HL-60/S4 (cell line): ENCODE results near the gene PXDN.
"Not testable (repeated sequence)": the region's sequence is repeated elsewhere in the genome, so short reads cannot be mapped to it uniquely, and the experiment has no call there.

Experiments used
- in situ Hi-C: fragments of 300-500 bp; cut with MboI; formaldehyde crosslinking; loops from 2 replicates; pipeline ENCODE4 v1.14.3; 2022; ENCODE audit warnings: low sequenced_read_pairs

The PXDN gene

DNA sequence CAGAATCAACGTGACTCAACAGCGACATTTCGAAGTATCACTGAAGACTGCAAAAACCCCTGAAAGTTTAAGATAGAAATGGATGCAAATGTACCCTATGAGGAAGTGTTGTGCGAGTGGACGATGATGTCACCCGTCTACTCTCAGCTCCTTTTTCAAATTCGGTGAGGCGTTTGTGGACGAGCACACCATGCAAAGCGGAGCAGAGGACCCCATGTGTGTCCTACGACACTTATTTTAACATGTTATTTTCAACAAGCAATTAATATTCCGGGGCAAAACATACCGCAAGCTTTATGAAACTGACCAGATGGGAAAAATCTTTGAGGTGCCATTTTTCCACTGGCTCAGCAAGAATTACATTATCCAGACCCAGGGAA lies 2.0 kb downstream of the PXDN start:
- in situ Hi-C loops = no loop called here

DNA sequence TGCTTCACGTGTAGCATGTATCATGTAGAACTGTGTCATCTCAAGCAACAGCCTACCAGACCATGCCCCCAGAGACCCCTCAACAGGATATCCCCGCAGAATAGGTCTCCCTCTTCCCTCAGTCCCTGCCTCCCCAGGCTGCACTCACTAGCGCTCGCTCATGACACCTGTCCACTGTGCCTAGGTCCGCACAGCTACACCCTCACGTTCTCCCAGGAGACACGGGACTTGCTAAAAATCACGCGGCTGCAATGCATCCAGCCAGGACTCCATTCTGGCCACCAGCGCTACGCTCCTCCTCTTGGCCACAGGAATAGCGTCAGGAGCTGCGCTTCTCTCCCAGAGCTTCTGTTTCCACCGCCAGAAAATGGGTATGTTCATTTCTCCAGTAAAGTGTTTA lies 2.5 kb downstream of the PXDN start:
- in situ Hi-C loops = no loop called here

DNA sequence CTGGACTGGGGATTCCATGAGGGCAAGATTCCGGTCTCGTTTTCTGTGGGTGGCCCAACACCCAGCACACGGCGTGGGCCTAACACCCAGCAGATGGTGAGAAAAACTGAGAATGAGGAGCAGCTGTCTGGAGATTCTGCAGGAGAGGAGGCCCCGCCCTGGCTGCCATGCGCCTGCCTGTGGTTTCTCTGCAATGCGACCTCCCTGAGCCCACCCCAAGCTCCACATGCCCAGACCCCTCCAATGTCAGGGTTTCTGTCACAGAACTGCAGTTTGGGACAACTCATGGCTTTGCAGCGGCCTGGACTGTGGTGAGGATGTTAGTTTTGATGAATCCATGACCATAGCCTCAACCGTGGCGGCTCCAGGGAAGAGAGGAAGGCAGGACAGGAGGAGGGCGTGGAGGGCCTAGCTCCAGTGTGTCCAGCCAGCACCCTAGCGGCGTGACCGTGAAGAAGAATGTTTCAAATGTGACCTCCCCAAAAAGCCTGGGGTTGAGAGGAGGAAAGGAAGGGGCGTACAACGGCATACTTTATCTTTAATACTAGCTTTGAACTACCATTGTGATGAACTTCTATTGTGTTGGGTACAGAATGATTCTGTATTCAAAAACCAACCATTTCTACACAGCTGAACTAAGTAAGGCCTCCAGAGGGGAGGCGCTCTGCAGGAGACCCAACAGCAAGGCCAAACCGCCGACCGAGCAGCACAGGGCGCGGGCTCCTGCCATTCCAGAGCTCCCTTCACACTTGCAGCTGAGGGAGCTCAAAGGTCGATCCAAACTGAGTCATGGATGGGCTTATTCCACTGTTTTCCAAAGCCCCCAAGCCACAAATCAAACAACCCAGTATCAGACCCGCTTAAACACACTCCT lies 3.4 kb downstream of the PXDN start:
- in situ Hi-C loops = no loop called here

DNA sequence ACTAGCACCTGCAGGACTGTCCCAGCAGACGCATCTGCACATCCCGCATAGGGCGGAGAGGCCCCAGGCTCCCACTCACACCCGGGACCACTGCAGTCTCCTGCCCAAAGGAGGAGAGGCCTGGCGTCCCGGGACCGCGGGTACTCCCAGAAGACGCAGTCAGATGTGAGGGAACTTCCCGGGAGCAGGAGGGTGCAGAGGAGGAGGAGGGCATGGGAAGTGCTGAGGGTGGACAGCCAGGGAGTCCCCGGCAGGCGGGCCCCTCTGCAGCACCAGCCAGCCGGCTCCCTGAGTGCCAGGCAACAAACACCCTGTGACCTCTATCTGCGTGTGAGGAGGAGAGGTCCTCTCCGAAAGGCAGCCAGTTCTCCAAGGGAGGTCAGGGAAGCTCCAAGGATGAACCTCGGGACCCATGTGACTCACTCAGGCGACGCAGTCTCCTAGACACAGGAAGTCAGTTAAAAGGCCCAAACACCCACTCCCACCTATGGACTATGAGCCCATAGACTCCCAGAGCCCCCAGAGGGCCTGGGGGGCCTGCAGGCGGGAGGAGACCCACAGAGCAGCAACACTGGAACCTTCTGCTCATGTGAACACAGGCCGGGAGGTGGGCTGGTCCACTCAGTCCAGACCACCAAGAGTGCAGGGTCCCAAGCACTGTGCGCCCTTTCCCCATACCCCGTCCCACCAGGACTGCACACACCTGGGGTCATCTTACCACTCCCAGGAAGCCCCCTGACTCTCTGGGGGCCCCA lies 4.2 kb downstream of the PXDN start:
- in situ Hi-C loops = no loop called here

DNA sequence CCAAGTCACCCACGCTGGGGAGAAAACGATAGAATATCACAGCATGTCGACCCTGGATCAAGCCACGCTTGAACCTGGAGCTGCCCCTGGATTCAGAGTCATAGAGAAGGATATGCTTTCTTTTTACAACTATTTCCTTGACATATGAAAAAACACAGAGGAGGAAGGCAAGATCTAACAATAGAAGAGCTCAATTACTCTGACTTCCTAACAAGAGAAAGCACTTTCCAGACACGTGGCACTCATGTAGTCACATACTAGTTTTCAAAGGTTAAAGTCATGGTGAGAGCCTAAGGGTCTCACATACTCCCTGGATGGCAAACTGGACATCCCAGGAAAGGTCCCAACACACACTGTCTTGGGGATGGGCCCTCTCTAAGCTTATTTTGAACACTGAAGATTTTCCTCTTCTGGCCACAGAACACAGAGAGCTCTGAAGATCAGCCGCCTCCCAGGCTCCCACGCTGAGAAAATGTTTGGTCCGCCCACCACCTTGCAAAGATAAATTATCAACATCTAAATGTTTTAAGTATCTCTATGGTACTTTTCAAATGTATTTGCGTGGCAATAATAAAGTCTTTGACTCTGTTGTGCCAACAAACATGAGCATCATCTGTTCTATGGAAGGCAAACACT lies 4.9 kb downstream of the PXDN start:
- in situ Hi-C loops = no loop called here

DNA sequence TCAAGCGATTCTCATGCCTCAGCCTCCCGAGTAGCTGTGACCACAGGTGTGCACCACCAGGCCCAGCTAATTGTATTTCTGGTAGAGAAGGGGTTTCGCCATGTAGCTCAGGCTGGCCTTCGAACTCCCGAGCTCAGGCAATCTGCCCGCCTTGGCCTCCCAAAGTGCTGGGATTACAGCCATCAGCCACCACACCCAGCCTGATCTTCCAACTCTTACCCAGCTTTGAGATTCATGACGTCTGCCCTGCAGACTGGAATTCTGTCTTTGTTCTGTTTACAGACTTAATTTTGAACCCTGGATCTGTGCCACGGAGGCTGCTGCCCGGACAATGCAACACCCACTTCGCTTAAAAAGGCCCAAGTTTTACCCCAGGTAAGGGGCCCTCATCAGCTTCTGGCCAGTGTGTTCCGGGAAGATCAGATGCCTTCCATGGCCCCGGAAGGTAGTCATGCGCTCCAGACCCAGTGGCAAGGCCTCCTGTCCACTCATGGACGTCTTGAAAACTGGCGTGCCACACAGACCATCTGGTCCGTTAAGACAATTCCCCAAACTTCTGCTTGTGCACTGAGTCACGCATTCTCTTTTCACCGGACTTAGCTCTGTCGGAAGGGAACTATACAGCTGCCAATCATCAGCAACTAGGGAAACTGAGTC lies 5.5 kb downstream of the PXDN start:
- in situ Hi-C loops = no loop called here

DNA sequence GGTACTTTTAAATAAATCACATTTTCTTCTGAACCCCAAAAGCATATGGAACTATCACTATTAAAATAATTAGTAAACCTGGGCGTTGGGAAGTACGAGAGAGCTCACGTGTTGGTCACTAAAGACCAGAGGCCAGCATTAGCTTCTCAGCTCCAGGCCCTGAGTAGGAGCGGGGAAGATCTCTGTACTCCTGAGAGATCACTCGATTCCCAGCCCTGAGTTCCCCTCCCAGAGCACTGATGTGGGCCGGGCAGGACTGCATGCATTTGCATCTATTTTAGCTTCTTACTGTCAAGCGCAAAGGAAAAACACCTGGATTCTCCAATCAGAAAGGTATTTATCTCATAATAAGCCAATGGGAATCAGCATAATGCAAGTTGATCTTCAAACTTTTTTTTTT lies 6.2 kb downstream of the PXDN start:
- in situ Hi-C loops = no loop called here

DNA sequence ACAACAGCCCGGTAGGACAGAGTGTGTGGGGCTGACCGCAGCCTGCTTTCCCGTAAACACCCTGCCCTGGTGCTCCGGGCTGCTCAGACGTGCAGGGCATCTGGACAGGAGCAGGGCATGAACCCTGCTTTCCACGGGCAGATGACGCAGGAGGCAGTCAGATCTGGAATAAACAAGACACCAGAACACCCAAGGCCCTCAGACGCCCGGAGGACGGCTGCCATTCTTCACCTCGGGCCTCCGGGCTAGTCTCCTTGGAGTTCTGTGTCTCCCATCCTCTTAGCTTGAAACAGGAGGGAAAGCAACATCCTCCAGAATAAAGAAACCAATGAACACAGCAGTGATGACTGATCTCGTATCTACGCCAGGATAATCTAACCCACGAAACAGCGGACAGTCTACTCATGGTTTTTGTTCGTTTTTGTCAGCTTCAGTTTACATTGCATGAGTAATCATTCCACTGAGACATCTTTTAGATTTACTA lies 7.3 kb downstream of the PXDN start:
- in situ Hi-C loops = no loop called here

DNA sequence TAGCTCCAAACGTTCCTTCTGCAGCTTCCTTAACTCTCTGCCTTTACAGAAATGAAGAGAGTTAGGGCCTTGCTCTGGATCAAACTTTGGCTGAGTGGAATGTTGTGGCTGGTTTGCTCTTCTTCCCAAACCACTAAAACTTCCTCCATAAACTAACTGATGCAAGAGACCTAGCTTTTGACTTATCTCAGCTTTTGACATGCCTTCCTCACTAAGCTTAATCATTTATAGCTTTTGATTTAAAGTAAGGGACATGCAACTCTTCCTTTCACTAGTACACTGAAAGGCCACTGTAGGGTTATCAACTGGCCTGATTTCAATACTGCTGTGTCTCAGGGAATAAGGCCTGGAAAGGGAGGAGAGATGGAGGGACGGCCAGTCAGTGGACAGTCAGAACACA lies 8.3 kb downstream of the PXDN start:
- in situ Hi-C loops = no loop called here

DNA sequence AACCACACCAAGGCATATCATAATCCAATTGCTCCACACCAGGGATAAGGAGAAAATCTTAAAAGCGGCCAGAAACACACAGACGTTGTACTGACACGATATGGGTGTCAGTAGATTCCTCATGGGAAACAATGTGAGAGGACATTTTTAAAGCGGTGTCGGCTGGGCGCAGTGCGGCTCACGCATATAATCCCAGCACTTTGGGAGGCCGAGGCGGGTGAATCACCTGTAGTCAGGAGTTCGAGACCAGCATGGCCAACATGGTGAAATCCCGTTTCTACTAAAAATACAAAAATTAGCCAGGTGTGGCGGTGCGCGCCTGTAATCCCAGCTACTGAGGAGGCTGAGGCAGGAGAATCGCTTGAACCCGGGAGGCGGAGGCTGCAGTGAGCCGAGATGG lies 11.0 kb downstream of the PXDN start:
- in situ Hi-C loops = not testable (repeated sequence)

DNA sequence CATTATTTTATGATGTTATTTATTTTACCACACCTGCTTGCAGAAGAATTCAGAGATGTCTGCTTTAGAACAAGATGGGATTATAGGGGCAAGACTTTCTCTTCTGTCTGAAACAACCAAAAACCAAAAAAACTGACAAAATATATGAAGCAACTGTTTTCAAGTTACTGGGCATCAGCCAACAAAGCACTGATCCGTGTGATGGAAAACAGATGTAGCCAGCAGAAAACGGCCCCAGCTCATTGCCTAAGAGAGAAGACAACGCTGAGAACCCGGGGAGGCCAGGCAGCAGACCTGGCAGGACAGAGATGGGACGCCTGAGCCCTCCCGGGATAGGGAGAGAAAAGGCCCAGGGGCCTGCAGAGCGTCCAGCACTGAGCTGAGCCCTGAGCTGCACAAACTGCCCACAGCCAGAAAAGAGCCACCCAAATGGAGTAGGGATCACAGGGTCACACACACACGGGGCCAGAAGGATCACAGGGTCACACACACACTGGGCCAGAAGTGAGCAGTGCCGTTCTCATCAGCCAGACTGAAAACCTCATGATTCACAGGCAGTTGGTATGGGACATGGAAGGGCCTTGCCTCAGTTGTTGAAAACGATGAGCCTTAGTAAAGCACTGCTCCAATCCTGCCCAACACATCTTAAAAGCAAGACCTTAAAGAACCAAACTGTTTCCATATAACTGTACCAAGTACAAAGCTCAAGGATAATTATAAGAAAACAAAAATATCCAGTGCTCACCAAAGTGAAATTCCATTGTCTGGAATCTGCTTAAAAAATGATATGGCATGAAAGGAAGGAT lies 12.1 kb downstream of the PXDN start:
- in situ Hi-C loops = no loop called here

DNA sequence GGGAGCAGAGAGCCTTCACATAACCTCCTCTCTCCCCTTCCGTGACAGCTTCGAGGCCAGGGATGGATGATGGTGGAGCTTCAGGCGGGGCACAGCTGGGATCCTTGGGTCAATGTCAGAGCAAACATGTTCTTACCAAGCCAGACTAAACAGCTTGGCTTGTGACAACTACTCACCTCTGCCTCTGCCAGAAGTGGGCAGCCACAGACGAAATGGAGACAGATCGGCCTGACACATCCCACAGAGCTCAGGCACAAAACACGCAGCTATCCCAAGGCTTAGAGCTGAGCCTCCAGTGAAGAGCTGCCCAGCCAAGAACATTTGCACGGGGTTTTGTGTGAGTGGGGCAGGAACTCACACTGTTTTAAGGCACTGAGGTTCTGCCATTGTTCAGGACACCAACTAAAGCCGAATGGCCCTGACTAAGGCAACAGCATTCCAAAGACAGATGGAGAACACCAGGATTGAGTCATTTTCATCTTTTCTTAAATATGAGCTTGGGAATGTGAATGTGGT lies 12.8 kb downstream of the PXDN start:
- in situ Hi-C loops = no loop called here

DNA sequence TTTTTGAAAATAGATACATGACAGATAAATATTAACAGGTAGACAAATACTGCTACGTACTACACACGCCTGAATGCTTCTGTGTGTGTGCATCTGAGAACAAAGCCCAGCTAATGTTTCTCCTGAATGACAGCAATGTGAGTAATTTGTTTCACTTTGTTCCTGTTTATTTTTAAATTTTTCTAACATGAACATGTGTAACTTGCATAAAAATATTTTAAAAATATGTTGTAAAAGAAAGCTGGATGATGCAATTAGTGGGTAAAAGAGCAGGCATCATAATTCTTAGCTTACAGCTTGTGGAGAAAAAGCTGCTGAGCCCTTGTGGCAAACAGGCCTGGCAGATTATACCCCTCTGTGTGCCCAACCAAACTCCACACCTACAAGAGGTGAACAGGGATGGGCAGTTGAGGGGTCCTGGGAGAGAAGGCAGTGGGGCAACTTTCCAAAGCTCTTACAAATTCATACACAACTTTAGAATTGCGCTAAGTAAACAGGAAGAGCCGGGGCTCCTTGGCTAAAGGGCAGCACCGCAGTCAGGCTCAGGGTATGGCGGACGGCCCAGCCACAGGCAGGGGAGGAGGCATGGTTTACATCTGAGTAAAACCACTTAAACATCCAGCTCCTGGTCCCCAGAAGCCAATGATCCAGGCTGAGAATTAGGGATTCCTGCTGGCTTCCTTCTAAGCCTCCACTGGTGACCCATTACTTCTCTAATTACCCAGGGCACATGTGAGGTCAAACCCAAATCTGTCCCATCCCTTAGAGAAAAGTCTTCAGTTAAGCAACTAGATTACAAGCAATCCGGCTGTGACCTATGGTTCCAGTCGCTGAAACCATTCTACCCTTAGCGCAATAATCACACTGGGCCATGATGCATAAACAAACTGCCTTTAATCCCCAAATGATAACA lies 14.0 kb downstream of the PXDN start:
- in situ Hi-C loops = no loop called here

DNA sequence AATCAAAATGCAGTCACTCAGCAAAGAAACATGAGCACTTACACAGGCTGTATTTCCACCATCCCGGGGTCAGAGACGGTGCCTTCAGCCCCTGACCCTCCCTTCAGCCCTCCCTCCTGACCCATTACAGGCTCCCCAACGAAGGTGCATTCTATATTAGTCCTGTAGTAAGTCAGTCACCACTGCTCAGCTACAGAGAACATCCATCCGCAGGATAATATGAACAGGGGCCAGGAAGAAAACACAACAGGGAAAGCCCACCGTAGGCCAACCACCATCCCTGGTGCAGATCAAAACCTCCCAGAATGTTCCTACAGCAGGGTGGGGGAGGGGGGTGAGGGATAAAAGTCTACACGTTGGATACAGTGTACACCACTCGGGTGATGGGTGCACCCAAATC lies 15.1 kb downstream of the PXDN start:
- in situ Hi-C loops = no loop called here

DNA sequence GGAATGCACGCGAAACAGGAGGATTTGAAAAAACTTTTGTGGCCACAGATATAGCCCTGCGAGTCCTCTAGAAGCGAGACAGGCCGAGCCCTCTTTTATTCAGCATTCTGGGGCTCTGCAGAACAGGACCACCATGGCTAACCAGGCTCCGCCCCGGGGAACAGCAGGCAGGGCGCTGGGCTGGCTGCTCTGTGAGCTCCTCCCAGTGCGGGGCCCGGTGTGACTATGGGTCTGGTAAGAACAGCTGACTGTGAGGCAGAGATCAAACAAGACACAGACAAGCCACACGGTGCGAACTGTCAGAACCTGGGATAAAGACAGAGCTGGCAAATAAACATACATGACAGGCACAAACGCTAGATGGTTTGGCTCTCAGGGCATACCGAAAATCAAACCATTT lies 15.5 kb downstream of the PXDN start:
- in situ Hi-C loops = no loop called here

DNA sequence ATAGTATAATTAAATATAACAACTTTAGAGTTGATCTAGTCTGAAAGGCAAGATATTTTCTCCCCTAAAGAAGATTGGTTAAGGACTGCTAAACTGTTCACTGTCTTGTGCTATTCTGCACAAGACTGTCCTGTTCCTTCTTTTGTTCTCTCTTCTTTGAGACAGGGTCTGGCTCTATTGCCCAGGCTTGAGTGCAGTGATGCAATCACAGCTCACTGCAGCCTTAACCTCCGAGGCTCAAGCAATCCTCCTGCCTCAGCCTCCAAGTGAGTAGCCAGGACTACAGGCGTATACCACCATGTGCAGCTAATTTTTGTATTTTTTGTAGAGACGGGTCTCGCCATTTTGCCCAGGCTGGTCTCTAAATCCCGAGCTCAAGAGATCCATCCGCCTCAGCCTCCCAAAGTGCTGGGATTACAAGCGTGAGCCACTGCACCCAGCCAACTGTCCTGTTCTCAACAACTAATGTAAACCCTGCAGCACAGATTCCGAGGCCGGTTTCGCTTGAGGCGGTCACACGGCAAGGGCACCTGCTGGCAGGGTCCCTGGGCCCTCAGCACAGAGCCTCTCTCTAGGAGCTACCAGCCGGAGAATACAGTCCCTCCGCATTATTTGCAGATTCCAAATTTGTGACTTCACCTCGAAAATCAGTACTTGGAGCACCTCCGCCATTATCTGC lies 16.4 kb downstream of the PXDN start:
- in situ Hi-C loops = no loop called here

DNA sequence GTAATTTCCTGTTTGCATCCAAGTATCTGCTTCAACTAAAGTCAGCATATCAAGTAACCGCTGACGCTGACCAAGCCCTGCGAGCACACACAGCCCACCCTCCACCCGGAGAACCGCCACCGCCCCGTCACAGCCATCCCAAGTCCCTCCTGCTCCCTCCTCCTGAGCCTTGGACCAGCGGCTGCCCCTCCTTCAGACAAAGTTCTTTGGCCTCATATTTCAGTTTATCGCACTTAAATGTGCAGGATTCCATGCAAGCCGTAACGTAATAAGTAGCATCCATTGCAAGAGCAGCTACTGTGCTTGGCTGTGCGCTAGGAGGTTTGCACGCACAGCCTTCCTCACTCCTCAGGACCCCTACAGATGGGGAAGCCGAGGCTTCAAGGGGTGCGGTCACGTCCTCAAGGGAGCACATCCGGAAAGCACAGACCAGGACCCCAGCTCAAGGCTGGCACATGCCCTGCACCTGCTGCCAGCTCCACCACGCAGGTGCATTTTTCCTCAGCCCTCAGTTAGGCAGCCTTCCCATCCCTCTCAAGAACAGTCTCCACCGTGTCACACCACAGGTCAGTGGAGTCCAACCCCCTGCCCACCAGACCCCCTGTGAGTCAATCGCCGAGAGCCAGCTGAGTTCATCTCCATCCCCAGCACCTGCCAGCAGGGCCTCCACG lies 17.1 kb downstream of the PXDN start:
- in situ Hi-C loops = no loop called here

DNA sequence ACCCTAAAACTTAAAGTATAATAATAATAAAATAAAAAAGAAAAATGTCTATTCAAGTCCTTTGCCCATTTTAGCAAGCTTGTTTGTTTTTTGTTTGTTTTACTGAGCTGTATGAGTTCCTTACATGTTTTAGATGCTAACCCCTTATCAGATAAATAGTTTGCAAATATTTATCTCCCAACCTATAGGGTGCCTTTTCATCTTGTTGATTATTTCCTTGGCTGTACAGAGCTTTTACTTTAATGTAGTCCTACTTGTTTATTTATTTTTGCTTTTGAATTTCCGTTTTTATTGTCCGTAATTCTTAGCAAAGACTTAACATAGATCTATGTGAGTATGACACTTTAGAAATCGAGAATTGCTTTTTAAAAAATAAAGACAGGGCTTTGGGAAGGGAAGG lies 17.8 kb downstream of the PXDN start:
- in situ Hi-C loops = no loop called here
